HCT116 (cell line): ENCODE measurements around the gene SLC6A18.

Experiments used
- JUND ChIP-seq: IDR thresholded peaks from 2 replicates; pipeline ENCODE4 v1.6.1; 2012
- MAX ChIP-seq: IDR thresholded peaks from 2 replicates; pipeline ENCODE4 v1.6.1; 2012
- POLR2A ChIP-seq: IDR thresholded peaks from 2 replicates; pipeline ENCODE4 v1.7.0; 2011; ENCODE audit warnings: borderline replicate concordance; ENCODE audit not compliant: insufficient read depth, insufficient read length; ENCODE audit errors: extremely low read depth
- TF ChIP-seq, protein P1 (sequence below), 3 experiments: fragments of 200-600 bp in 1 of 3; sonication (generic) in 1 of 3; IDR thresholded peaks in 2 of 3; conservative IDR thresholded peaks in 1 of 3; 2 replicates each; pipeline ENCODE4 v1.5.1; 2012 to 2017; ENCODE audit warnings: low read depth in 2 of 3, low read length in 2 of 3, antibody characterized with exemption in 1 of 3, borderline replicate concordance in 1 of 3, control low read depth in 1 of 3, mild to moderate bottlenecking in 1 of 3, mixed read lengths in 1 of 3, mixed run types in 1 of 3, moderate library complexity in 1 of 3; ENCODE audit not compliant: insufficient read depth in 1 of 3

GRCh38 chr5:1224631-1225030, 550 bp upstream of the SLC6A18 start:
- TF ChIP-seq POLR2A (no peak), JUND (no peak), MAX (no peak)
- TF ChIP-seq, protein P1, sequence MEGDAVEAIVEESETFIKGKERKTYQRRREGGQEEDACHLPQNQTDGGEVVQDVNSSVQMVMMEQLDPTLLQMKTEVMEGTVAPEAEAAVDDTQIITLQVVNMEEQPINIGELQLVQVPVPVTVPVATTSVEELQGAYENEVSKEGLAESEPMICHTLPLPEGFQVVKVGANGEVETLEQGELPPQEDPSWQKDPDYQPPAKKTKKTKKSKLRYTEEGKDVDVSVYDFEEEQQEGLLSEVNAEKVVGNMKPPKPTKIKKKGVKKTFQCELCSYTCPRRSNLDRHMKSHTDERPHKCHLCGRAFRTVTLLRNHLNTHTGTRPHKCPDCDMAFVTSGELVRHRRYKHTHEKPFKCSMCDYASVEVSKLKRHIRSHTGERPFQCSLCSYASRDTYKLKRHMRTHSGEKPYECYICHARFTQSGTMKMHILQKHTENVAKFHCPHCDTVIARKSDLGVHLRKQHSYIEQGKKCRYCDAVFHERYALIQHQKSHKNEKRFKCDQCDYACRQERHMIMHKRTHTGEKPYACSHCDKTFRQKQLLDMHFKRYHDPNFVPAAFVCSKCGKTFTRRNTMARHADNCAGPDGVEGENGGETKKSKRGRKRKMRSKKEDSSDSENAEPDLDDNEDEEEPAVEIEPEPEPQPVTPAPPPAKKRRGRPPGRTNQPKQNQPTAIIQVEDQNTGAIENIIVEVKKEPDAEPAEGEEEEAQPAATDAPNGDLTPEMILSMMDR (IDR thresholded peaks at IDR 0.05 in 2 of 3, conservative IDR thresholded peaks at IDR 0.05 in 1 of 3; ENCODE audit: borderline replicate concordance in 1 of 3, insufficient read depth in 1 of 3, low read depth in 2 of 3, low read length in 2 of 3), result no peak
